Gastroesophageal sphincter (tissue), 3 donors: ENCODE results near the gene S100A12.

Experiments used
- CTCF ChIP-seq, 4 experiments: fragments of 200-600 bp in 2 of 4; fragments of 450-650 bp in 2 of 4; sonication (generic) in 1 of 4; IDR thresholded peaks; one replicate each; pipeline ENCODE4 v1.5.1; 2017 to 2019; ENCODE audit warnings: antibody characterized with exemption in 4 of 4, mild to moderate bottlenecking in 2 of 4, moderate library complexity in 2 of 4
- EP300 ChIP-seq: sonication (generic); formaldehyde crosslinking; IDR thresholded peaks from one replicate; pipeline ENCODE4 v1.6.1; 2017; ENCODE audit warnings: antibody characterized with exemption, mild to moderate bottlenecking

DNA sequence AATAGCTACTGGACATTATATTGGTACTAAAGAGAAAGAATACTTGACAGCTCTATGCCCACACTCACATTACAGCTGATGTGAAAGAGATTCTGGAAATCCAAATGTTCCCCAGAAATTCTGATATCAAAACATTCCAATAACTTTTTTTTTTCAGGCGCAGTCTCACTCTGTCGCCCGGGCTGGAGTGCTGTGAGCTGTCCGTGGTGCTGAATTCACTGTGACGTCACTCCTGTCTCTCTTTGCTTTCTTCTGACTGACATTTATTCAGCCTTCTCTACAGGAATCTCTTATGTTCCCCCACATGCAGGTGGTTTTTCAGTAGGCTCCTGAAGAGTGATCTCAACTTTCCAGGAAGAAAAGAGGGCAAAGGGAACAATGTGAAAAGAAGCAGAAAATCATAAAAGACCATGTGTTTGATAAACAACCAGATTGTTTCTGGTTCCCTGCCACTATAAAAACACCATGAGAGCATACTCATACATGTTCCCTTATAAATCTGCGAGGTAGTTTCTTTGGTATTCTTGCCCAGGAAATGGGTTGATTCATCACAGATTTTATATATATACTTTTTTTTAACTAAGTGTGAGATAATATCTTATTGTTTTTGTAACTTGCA lies 47.1 kb upstream of the S100A12 start:
- TF ChIP-seq CTCF (IDR thresholded peaks at IDR 0.05): no peak
- TF ChIP-seq EP300: no peak
